GM19463 (cell line): ENCODE results near the gene SPATC1L.

Experiments used
- ATAC-seq: cut with Tn5 transposase; IDR thresholded peaks from one replicate; pipeline ENCODE4 v1.9.1; 2021; ENCODE audit warnings: mild to moderate bottlenecking, moderate library complexity; ENCODE audit not compliant: unreplicated experiment

The SPATC1L gene

GRCh38 chr21:46165098-46165497 lies 19.2 kb downstream of the SPATC1L start:
- ATAC-seq = no peak

DNA sequence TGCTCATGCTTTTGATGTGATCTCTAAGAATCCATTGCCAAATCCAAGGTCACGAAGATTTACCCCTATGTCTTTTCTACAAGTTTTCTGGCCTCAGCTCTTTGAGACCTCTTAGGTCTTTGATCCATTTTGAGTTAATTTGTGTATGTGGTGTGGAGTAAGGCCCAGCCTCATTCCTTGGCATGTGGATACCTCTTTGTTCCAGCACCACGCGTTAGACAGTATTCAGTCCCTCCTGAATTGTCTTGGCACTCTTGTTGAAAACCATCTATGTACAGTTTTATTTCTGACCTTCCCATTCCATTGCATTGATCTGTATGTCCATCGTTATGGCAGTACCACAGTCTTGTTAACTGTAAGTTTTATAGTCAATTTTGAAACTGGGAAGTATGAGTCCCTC lies 20.9 kb downstream of the SPATC1L start:
- no peak for ATAC-seq

DNA sequence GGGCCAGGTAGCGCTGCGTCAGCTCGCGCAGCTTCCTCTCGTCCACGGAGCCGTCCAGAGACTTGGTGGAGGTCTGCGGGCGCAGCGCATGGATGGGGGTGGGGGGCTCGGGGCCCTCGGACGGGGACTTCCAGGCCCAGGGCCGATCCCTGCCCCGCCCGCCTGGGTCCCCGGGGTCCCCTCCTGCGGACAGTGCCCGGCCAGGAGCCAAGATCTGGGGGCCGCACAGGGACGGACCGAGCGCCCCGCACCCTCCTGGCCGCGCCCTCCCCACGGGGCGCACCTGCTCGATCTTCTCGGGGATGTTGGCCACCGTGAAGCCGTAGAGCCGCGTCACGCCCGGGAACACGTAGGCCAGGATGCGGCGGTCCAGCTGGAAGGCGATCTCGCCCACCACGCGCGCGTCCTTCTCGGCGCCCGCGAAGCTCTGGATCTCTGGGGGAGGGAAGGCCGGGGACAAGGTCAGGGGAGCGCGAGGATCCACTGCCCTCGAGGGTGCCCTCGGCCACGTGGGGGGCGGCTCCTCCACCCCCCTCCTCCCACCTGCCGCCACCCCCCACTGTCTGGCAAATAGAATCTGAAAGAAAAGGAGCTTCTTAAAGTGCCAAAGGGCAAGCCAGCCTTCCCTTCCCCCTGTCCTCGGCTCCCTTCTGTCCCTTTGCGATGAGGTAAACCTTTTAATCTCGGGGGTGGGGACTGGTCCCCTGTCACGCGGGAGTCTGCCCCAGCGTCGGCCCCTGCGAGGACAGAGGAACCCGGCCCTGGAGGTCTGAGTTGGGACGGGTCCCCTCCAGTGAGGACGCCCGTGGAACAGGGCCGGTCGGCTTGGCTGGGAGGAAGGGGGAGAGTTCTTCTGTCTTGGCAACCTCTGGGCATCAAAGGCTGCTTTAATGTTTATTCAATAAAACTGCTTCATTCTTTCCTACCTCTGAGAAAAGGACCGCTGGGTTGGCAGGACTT lies 22.3 kb downstream of the SPATC1L start:
- no peak for ATAC-seq

DNA sequence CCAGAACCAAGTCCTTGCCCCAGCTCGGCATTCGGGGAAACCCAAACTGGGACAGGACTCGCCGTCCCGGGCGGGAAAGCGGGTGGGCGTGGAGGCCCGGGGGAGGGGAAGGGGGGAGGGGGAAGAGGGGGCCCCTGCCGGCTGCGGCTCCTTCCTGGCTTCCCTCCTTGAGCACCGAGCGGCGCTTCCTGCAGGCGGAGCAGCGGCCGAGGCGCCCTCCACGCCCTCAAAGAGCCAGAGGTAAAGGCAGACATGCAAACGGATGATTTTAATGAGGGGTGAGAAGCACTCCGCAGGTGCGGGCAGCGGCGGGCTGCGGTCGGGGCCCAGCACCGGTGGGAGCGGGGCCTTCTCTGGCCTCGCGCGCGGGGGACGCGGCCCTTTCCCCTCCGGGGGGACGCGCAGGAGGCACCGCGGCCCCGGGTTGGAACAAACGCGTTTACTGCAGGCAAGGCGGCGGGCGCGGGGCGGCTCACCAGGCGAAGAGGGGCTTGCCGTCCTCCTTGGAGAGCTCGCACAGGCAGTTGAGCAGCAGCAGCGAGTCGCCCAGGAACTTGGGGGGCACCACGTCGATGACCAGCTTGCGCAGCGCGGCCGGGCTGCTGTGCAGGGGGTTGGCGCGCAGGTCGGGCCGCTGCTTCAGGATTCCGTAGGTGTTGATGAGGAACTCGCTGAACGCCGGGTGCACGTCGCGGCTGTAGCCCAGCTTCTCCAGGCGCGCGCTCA lies 23.2 kb downstream of the SPATC1L start:
- no peak for ATAC-seq

DNA sequence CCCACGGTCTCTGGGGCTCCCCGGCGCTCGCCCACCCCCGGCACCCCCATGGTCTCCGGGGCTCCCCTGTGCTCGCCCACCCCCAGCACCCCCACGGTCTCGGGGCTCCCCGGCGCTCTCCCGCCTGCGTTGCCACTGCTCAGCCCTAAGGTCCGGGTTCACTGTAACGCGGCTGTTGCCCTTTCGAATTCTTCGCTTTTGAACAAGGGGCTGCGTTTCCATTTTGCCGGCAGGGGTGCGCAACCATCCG lies 23.7 kb downstream of the SPATC1L start:
- ATAC-seq = no peak

DNA sequence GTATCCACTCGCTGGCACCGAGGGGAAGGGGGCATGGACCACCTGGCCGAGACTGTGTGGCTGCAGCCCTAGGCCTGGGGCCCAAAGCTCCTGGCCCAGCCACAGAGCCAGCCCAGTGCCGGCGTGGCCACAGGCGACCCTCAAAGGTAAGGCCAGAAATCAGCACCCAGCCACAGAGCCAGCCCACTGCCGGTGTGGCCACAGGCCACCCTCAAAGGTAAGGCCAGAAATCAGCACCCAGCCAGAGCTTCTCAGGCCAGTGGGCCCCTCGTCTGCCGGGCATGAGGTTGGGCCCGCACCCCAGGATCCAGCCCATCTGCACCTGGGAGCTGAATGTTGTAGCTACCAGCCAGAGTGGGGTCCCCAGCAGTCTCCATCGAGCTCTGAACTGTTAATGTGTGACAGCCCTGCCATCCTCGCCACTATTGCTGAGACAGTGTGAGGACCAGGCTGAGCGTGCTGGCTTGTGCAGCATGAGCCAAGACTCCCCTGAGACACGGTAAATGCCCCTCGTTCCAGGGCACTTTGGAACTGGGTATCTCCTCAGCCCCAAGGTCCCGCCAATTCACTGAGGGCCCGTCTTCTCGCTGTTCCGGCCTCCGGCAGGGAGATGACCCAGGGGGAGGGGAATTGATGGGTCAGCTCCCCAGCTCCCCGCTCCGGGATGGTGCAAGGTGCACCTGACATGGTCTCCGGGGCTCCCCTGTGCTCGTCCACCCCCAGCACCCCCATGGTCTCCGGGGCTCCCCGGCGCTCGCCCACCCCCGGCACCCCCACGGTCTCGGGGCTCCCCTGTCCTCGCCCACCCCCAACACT lies 24.2 kb downstream of the SPATC1L start:
- no peak for ATAC-seq

DNA sequence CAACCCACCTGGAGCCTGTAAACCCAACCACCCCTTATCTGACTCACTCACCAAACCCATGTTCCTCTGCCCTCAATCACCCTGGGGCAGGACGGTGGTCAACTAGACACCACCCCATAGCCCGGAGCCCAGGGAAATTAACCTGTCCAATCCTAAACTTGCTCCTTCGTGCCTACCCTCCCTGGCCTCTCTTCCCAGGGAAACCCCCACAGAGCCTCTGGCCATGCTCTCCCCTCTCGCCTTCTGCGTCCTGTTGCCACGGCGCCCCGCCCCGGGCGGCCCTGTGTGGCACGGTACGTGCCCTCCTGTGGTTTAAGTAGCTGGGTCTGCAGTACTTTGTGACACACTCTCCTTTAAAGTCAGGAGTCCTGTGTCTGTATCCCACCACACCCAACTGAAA lies 24.9 kb downstream of the SPATC1L start:
- ATAC-seq = no peak

GRCh38 chr21:46158666-46159300 lies 25.5 kb downstream of the SPATC1L start:
- no peak for ATAC-seq

GRCh38 chr21:46157987-46158451 lies 26.2 kb downstream of the SPATC1L start:
- no peak for ATAC-seq

GRCh38 chr21:46157396-46157986 lies 26.8 kb downstream of the SPATC1L start:
- no peak for ATAC-seq

DNA sequence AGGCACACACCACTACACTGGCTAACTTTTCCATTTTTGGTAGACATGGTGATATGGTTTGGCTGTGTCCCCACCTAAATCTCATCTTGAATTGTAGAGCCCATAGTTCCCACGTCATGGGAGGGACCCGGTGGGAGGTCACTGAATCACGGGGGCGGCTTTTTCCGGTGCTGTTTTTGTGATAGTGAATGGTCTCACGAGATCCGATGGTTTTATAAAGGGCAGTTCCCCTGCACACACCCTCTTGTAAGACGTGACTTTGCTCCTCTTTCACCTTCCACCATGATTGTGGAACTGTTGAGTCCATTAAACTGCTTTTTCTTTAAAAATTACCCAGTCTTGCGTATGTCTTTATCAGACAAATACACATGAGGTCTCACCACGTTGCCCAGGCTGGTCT lies 27.6 kb downstream of the SPATC1L start:
- no peak for ATAC-seq

- ATAC-seq = no peak
Measured at GRCh38 chr21:46156378-46156645, 27.9 kb downstream of the SPATC1L start.

- no peak for ATAC-seq
Measured at GRCh38 chr21:46155514-46156377, 28.5 kb downstream of the SPATC1L start, which contains the start of gene FTCD. Gene FTCD (minus strand): TSS chr21:46155579. CDS start chr21:46155523, 56 bp downstream.

GRCh38 chr21:46154955-46155513 lies 29.2 kb downstream of the SPATC1L start:
- no peak for ATAC-seq

DNA sequence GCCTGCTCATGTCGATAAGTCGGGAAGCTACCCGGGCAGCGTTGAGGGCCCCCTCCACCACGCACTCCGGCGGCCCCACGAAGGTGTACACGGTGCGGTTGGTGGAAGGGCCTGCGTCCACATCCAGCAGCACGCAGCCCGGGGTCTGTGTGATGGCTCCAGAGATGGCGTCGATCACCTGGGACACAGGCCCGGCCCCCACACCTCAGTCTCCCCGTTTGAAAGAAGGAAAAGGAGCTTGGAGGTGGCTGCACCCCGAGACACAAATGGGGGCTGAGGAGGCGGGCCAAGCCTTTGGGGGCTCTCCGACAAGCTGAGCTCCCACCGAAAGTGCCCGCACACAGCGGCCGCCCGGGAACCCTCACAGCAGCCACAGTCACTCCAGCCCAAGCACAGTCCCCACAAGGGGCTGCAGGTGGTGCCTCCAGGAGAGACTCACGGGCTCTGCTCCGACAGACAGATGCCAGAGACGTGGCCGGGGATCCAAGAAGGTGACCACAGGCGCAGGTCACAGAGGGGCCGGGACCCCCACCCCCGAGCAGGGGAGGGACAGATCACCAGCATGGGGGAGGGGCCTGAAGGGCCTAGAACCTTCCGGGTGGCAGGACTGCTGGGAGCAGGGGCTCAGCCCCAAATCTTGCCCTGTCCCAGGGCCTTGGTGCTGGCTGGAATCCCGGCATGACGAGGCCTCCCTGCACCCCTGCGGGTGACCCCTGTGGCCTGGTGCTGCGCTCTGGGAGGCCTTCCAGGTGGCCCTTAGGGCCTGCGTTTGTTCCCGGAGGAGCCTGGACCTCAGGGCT lies 29.9 kb downstream of the SPATC1L start:
- no peak for ATAC-seq

GRCh38 chr21:46153247-46154154 lies 30.8 kb downstream of the SPATC1L start:
- no peak for ATAC-seq

- ATAC-seq = no peak
Measured at GRCh38 chr21:46152927-46153246, 31.4 kb downstream of the SPATC1L start.
